Endothelial cell of umbilical vein (primary cell): ENCODE data around the gene ATXN1. TPM values are rescaled to one million over a fixed set of nuclear protein-coding genes. Genes with fewer than 3 reads are reported as not detected.
"Not testable (repeated sequence)": the region's sequence is repeated elsewhere in the genome, so short reads cannot be mapped to it uniquely, and the experiment has no call there.

Experiments
- BruUV-seq: library from RNA; stranded (reverse); fragments of 400-500 nt; replicated peaks from 2 replicates; lab custom pipeline; 2021; lab: Mats Ljungman, UMichigan
- CTCF ChIA-PET: fragments of 300-600, 350-600 bp; sonication (Branson Sonifier 250); formaldehyde crosslinking; loops from one replicate; lab custom pipeline; 2021; ENCODE audit warnings: antibody characterized with exemption, inconsistent platforms; lab: Charles Lee
- POLR2A ChIA-PET: fragments of 300-600, 350-600 bp; sonication (Branson Sonifier 250); formaldehyde crosslinking; loops from one replicate; lab custom pipeline; 2021; ENCODE audit warnings: antibody characterized with exemption, inconsistent platforms; lab: Charles Lee
- DNase-seq: peaks from one replicate; pipeline ENCODE4 v3.0.0-alpha.2; 2011; ENCODE audit warnings: low read depth, low spot score
- FAIRE-seq: peaks from 2 replicates; lab custom pipeline; 2011; peaks lifted over from hg19 to GRCh38; lab: Jason Lieb, UNC
- H2AFZ ChIP-seq: 2 replicates; pipeline ENCODE4 v1.6.0; 2012; ENCODE audit warnings: low read depth, low read length, control low read depth, inconsistent platforms
- H3K27ac ChIP-seq: 2 replicates; pipeline ENCODE4 v1.5.1; 2011; ENCODE audit warnings: low read depth, mild to moderate bottlenecking, control low read depth, low read length, moderate library complexity; ENCODE audit not compliant: insufficient read depth
- H3K27me3 ChIP-seq, 2 experiments: 2 replicates each; pipeline versions ENCODE4 v1.6.0 to v1.6.1; 2011; ENCODE audit warnings: low read length in 2 of 2, mixed read lengths in 1 of 2; ENCODE audit not compliant: control insufficient read depth in 2 of 2, insufficient read depth in 2 of 2
- H3K36me3 ChIP-seq, 2 experiments: 2 replicates in 1 of 2; 3 replicates in 1 of 2; pipeline ENCODE4 v1.5.1; 2011; ENCODE audit warnings: low read length in 2 of 2, mild to moderate bottlenecking in 1 of 2, moderate library complexity in 1 of 2; ENCODE audit not compliant: control insufficient read depth in 2 of 2, insufficient read depth in 2 of 2; ENCODE audit errors: extremely low read depth in 1 of 2
- H3K4me1 ChIP-seq: 3 replicates; pipeline ENCODE4 v1.5.1; 2011; ENCODE audit warnings: mild to moderate bottlenecking, low read length; ENCODE audit not compliant: control insufficient read depth, insufficient read depth; ENCODE audit errors: extremely low read depth
- H3K4me2 ChIP-seq: 2 replicates; pipeline ENCODE4 v1.6.1; 2011; ENCODE audit warnings: low read length, control low read depth, mixed read lengths; ENCODE audit not compliant: insufficient read depth
- H3K4me3 ChIP-seq, 3 experiments: fragments of 200-600 bp in 1 of 3; sonication (generic), shearing (Covaris generic) in 1 of 3; replicated peaks in 1 of 3; 2 replicates each; pipeline ENCODE4 v1.5.1; 2011 to 2016; ENCODE audit warnings: control low read depth in 3 of 3, low read length in 3 of 3, mild to moderate bottlenecking in 2 of 3, inconsistent platforms in 1 of 3, low read depth in 1 of 3, moderate library complexity in 1 of 3; ENCODE audit not compliant: insufficient read depth in 1 of 3
- H3K79me2 ChIP-seq: 2 replicates; pipeline ENCODE4 v1.6.0; 2012; ENCODE audit warnings: low read length, inconsistent platforms; ENCODE audit not compliant: control insufficient read depth, insufficient read depth
- H3K9ac ChIP-seq: replicated peaks from 2 replicates; pipeline ENCODE3; 2011; ENCODE audit warnings: low read length, control low read depth; ENCODE audit not compliant: insufficient read depth; ENCODE audit errors: extremely low read depth
- H3K9me1 ChIP-seq: replicated peaks from 3 replicates; pipeline ENCODE4 v1.6.0; 2011; ENCODE audit warnings: mild to moderate bottlenecking, low read length; ENCODE audit not compliant: control insufficient read depth, insufficient read depth; ENCODE audit errors: extremely low read depth
- H3K9me3 ChIP-seq: replicated peaks from 2 replicates; pipeline ENCODE4 v1.5.1; 2012; ENCODE audit warnings: low read length, inconsistent platforms; ENCODE audit not compliant: control insufficient read depth, insufficient read depth
- H4K20me1 ChIP-seq: replicated peaks from 2 replicates; pipeline ENCODE3; 2011; ENCODE audit warnings: mild to moderate bottlenecking, low read length; ENCODE audit not compliant: control insufficient read depth, insufficient read depth; ENCODE audit errors: extremely low read depth
- MAX ChIP-seq: IDR thresholded peaks from 2 replicates; pipeline ENCODE4 v1.6.1; 2011; ENCODE audit not compliant: insufficient read depth, insufficient read length
- dilution Hi-C: fragments of 300-500 bp; cut with MboI; formaldehyde crosslinking; loops from one replicate; pipeline ENCODE4 v1.15.0; 2019; ENCODE audit warnings: low sequenced_read_pairs; ENCODE audit not compliant: extremely low pct_ligation_motif_present
- intact Hi-C: fragments of 100-400 bp; cut with micrococcal nuclease; formaldehyde crosslinking; loops from one replicate; pipeline ENCODE4 v1.10.0; 2022
- polyA plus RNA-seq, 4 experiments: library from polyadenylated mRNA; depleted of rRNA in 3 of 4; stranded (reverse) in 3 of 4; unstranded in 1 of 4; fragments of >200 nt; gene quantifications; 2 replicates each; pipeline versions ENCODE4 v1.2.1 to v1.2.3, GENCODE V29; 2011 to 2012; ENCODE audit warnings: missing spikeins in 1 of 4
- total RNA-seq: library from RNA; stranded (reverse); gene quantifications from 2 replicates; pipeline ENCODE4 v1.2.3, GENCODE V29; 2021

Gene ATXN1
- total and polyA plus RNA-seq, 2 donors (not counting 3 experiments of a cell fraction or from before 2014, with no cell fraction given), result 16.4 to 33.0 TPM

- H3K4me3 ChIP-seq, result no peak overlapping the region
- no peak overlapping the region for H3K27ac ChIP-seq
- TF ChIP-seq MAX, result no peak
- no TSS peak for BruUV-seq
- H3K9me1 ChIP-seq, result no peaks in the 10 kb centered on the region
- H3K9me3 ChIP-seq, result no peaks in the 10 kb centered on the region
- intact Hi-C loops (no loop called here), dilution Hi-C loops (no loop called here)
- peak; percentile 35 for DNase-seq
- H3K9ac ChIP-seq, result no peak overlapping the region
- H3K79me2 ChIP-seq, result no peaks in the 10 kb centered on the region
- FAIRE-seq, result peak; percentile 8
- no peaks in the 10 kb centered on the region for H3K27me3 ChIP-seq
- no peaks in the 10 kb centered on the region for H4K20me1 ChIP-seq
- ChIA-PET CTCF (interaction anchor here (0.7 to 1.9 kb wide), 4 partner anchors 12 to 59 kb away, joined by 3 to 6 read pairs (median 3); no protein-coding TSS in a partner anchor), POLR2A (no interaction called here)
- no peak overlapping the region for H2AFZ ChIP-seq
- no peaks in the 10 kb centered on the region for H3K4me1 ChIP-seq
- H3K4me2 ChIP-seq, result no peak overlapping the region
- no peaks in the 10 kb centered on the region for H3K36me3 ChIP-seq
Observed at GRCh38 chr6:16391451-16391912, 369.8 kb downstream of the ATXN1 start.

GRCh38 chr6:16390909-16391450 lies 370.3 kb downstream of the ATXN1 start:
- not testable (repeated sequence) for H3K4me2 ChIP-seq

More at GRCh38 chr6:16390909-16391450, 370.3 kb downstream of the ATXN1 start:
- H2AFZ ChIP-seq, dilution Hi-C loops, H3K9me3 ChIP-seq, H3K36me3 ChIP-seq, POLR2A ChIA-PET, H3K9ac ChIP-seq, DNase-seq, H3K4me1 ChIP-seq, H3K9me1 ChIP-seq, H3K27ac ChIP-seq, BruUV-seq, intact Hi-C loops, H3K79me2 ChIP-seq, H4K20me1 ChIP-seq, H3K27me3 ChIP-seq, H3K4me3 ChIP-seq: not testable (repeated sequence)
- CTCF ChIA-PET, result interaction anchor here (1.9 kb wide), 1 partner anchor 12 kb away, joined by 6 read pairs; no protein-coding TSS in a partner anchor
- FAIRE-seq, result peak; percentile 43
